Skeletal muscle satellite cell (primary cell): ENCODE data around the gene SLC24A4.

ENCODE experiments used
- H3K27me3 ChIP-seq: 2 replicates; pipeline ENCODE4 v1.7.0; 2013; ENCODE audit warnings: low read length; ENCODE audit not compliant: control insufficient read depth, insufficient read depth
- H3K36me3 ChIP-seq: 2 replicates; pipeline ENCODE4 v1.7.0; 2013; ENCODE audit warnings: mild to moderate bottlenecking, control low read depth, low read length; ENCODE audit not compliant: insufficient read depth
- H3K4me1 ChIP-seq: 2 replicates; pipeline ENCODE4 v1.7.0; 2013; ENCODE audit warnings: low read length; ENCODE audit not compliant: control insufficient read depth, insufficient read depth
- H3K4me2 ChIP-seq: 2 replicates; pipeline ENCODE4 v1.7.0; 2013; ENCODE audit warnings: mild to moderate bottlenecking, low read length
- H3K4me3 ChIP-seq: 2 replicates; pipeline ENCODE4 v1.7.0; 2013; ENCODE audit warnings: low read length
- H3K9ac ChIP-seq: 2 replicates; pipeline ENCODE4 v1.7.0; 2013; ENCODE audit warnings: mild to moderate bottlenecking, low read depth, low read length, moderate library complexity
- H3K9me3 ChIP-seq: replicated peaks from 2 replicates; pipeline ENCODE4 v1.7.0; 2013; ENCODE audit warnings: mild to moderate bottlenecking, control low read depth, low read length

The SLC24A4 gene

DNA sequence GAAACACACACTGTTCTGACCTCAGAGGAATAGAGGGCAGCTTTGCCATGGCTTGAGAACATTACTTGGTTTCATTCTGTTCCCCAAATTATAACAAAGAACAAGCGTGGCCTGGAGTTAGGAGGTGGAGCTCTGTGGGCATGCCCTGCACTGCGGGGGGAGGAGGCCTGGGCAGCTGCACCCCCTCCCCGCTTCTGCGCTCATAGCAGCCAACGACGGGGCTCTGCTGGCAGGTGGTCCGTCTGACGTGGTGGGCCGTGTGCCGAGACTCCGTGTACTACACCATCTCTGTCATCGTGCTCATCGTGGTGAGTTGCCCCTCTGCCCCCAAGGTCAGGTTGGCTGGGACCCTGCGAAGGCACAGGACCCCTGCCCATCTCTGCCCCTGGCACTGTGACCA is 120.2 kb downstream of the SLC24A4 start:
- Histone ChIP-seq H3K4me1 (no peaks in the 10 kb centered on the region), H3K36me3 (no peaks in the 10 kb centered on the region), H3K4me3 (no peak overlapping the region), H3K4me2 (no peak overlapping the region), H3K9ac (no peak overlapping the region), H3K9me3 (no peaks in the 10 kb centered on the region), H3K27me3 (peaks cover 18% of the 10 kb centered on the region)

DNA sequence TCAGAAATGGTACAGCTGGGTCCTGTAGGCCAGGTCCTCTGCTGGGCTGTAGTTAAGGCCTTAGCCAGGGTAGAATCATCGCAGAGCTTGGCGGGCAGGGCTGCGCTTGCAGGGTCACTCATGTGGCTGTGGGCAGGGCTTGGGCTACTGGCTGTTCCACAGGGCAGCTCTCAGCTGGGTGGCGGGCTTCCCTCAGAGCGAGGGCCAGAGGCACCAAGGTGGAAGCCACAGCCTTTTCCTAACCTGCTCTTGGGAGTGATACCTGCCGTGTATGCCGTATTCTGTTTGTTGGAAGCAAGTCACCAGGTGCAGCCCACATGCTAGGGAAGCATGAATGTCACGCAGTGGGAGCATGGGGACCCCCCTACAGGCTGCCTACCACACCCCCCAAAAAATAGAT is 120.8 kb downstream of the SLC24A4 start:
- Histone ChIP-seq H3K36me3 (no peaks in the 10 kb centered on the region), H3K4me3 (no peak overlapping the region), H3K27me3 (peaks cover 14% of the 10 kb centered on the region), H3K4me2 (no peak overlapping the region), H3K9ac (no peak overlapping the region), H3K4me1 (no peaks in the 10 kb centered on the region), H3K9me3 (no peaks in the 10 kb centered on the region)

DNA sequence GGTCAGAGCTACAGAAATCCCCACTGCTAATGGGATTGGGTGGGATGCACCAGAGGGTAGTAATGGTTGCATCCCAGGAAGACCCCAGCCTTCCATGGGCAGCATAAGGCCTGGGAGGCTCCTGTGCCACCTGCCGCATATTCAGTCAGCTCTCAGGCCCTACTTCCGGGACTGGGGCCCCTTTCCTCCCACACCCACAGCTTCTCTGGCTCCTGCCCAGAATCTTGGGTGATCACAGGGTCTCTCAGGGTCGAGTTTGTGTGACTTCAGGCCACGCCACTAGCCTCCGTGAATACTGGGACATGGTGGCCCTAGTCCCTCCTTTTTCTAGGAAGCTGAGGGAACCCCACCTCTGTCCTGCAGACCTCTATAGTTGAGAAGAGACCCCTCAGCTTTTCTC is 123.8 kb downstream of the SLC24A4 start:
- H3K9ac ChIP-seq, result no peak overlapping the region
- H3K4me1 ChIP-seq, result no peaks in the 10 kb centered on the region
- H3K4me2 ChIP-seq, result no peak overlapping the region
- no peak overlapping the region for H3K4me3 ChIP-seq
- H3K27me3 ChIP-seq, result peaks cover 7% of the 10 kb centered on the region
- no peaks in the 10 kb centered on the region for H3K9me3 ChIP-seq
- no peaks in the 10 kb centered on the region for H3K36me3 ChIP-seq

DNA sequence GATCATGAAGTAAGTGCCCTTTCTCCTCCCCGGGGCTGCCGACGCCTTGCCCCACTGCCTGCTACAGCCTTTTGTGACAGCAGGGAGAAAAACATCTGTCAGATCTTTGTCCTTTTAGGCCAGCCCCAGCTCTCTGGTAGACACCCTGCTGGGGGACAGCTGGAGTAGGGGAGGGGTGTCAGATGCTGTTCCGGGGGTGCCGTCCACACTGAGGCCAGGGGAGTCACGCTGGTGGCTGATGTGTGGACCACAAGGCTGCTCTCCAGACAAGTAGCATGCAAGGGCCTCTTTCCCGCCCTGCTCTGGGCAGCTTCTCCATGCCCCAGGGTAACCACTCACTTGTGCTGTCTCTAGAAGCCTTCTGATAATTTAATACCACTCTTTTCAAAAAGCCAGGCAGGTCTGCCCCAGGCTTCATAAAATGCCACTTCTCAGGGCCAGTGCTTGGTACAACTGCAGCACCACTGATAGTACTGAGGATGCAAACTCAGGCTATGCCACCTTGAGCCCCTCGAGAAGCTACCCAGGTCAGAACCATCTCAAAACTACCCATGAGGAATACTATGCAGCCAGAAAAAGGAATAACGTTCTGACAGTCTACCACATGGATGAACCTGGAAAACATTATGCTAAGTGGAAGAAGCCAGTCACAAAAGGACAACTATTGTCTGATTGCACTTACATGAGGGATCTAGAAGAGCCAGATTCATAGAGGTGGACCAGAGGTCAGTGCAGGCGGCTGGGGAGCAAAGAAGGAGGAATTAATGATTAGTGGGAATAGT is 124.6 kb downstream of the SLC24A4 start:
- Histone ChIP-seq H3K9me3 (no peaks in the 10 kb centered on the region), H3K4me1 (no peaks in the 10 kb centered on the region), H3K9ac (no peak overlapping the region), H3K4me3 (no peak overlapping the region), H3K36me3 (no peaks in the 10 kb centered on the region), H3K27me3 (peaks cover 7% of the 10 kb centered on the region), H3K4me2 (no peak overlapping the region)

DNA sequence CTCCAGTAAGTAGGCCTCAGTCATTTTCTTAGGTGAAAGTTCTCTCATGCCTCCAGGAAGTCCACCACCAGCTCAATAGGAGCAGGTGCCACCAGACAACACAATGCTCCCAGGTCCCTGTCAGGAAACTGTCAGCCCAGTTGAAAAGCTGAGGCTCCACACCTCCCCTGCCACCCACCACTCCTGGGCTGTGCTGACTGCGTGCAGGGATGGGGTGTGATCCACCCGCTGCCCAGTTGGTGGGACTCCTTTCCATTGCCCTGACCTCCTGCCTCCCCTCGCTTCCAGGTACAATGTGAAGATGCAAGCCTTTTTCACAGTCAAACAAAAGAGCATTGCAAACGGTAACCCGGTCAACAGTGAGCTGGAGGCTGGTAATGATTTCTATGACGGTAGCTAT is 125.8 kb downstream of the SLC24A4 start:
- no peak overlapping the region for H3K4me3 ChIP-seq
- H3K9ac ChIP-seq, result no peak overlapping the region
- no peaks in the 10 kb centered on the region for H3K4me1 ChIP-seq
- no peaks in the 10 kb centered on the region for H3K36me3 ChIP-seq
- H3K4me2 ChIP-seq, result no peak overlapping the region
- no peaks in the 10 kb centered on the region for H3K9me3 ChIP-seq
- peaks cover 8% of the 10 kb centered on the region for H3K27me3 ChIP-seq

DNA sequence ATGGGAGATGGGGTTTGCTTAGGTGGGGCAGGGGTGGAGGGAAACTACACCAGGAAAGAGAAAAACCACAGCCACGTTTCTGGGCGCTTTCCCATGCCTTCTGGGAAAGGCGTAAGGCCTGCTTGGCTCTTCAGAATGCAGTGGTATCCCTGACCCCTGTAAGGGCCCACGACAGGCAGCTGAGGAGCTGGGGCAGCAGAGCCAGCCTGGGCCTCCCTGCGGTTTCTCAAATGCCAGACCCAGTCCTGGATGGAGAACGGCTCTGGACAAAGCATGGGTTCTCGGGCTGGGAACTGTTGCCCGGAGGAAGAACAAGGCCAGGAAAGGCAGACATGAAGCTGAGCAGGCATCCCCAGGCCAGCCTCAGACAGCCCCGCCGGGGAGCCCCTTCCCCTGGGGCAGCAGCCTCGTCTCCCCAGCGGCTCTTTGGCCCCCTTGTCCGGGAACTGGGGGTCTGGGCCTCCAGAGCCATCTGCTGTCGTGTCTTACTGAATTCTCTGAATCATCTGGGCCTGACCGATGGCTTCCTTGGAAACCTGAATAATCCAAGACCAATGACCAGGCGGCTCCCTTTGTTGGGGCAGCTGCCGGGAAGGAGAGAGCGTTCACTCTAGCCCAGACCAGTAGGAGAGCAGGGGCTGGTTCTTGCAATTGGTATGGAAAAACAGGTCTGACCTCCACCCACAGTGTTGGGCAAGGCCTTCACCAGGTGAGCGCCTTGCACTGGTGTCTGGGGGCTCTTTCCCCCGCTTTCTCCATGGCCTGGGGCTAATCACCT is 126.6 kb downstream of the SLC24A4 start:
- H3K4me2 ChIP-seq, result no peak overlapping the region
- H3K36me3 ChIP-seq, result no peaks in the 10 kb centered on the region
- no peak overlapping the region for H3K9ac ChIP-seq
- H3K4me3 ChIP-seq, result no peak overlapping the region
- no peaks in the 10 kb centered on the region for H3K9me3 ChIP-seq
- H3K4me1 ChIP-seq, result no peaks in the 10 kb centered on the region
- H3K27me3 ChIP-seq, result peaks cover 8% of the 10 kb centered on the region

DNA sequence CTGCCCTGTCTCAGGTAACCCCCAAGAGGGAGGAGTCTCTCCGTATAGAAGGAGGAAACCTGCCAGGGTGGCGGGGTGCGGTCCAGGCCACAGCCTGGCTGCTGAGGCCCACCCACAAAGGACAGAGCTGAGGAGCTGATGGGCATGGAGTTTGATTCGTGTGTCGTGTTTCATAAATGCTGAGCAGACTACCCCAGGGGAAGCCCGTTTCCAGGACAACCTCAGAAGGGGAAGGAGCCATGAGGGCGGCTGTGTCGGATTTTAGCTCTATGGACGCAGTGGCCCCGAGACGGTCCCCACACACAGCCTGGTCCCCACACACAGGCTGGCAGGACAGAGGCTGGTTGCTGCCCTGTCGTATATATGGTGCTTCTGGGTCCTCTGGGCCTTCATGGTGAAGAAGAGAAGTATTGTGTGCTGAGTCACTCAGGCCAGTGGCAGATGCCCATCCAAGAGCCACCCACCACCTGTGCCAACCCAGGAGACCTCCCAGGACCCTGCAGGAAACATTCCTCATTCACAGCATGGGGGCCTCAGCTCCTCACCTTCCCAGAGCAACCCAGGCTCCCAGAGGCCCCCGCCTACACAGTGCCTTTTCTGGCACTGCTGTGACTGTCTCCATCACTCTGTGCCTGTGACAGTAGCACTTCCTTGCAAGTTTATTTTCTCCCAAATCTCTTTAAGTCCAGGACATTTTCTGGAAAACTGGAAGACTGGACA is 127.5 kb downstream of the SLC24A4 start:
- Histone ChIP-seq H3K9ac (no peak overlapping the region), H3K4me1 (no peaks in the 10 kb centered on the region), H3K27me3 (peaks cover 8% of the 10 kb centered on the region), H3K36me3 (no peaks in the 10 kb centered on the region), H3K9me3 (no peaks in the 10 kb centered on the region), H3K4me2 (no peak overlapping the region), H3K4me3 (no peak overlapping the region)

DNA sequence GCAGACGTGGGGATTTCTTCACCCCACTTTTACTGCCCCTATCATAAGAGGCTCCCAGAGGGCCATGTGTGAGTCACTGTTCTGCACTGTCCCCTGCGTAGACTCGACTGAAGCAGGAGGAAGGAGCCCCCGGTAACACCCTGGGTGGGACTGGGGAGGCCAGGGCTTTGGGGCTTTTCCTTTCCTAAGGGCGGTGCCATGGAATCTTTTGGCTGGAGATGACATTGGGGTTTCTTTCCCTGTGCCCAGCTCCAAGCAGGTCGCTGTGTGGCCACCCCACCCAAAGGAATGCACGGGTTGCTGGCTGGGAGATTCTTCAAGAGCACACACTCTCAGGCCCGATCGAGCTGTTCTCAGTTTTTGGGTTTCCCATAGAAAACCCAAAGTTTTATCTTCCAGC is 128.3 kb downstream of the SLC24A4 start:
- H3K36me3 ChIP-seq, result no peaks in the 10 kb centered on the region
- H3K4me2 ChIP-seq, result no peak overlapping the region
- H3K4me1 ChIP-seq, result no peaks in the 10 kb centered on the region
- no peaks in the 10 kb centered on the region for H3K9me3 ChIP-seq
- H3K9ac ChIP-seq, result no peak overlapping the region
- H3K4me3 ChIP-seq, result no peak overlapping the region
- peaks cover 8% of the 10 kb centered on the region for H3K27me3 ChIP-seq

DNA sequence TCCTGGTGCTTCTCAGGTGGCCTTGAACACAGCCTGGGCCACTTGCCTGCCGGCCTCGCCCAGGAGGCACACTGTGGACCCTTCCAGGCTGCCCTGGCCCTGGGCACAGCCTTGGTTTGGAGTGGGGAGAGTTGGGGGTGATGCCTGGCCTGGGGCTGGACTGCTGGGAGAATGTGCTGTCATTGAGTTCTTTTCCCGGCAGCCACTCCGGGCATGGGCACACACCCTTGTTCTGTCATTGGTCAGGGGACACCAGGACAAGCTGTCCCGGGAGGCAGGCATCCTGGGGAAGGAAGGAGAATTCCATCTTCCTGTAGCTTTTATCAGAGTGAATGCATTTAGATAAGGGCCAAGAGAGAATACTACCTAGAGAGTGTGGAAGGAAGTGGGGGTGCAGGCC is 128.8 kb downstream of the SLC24A4 start:
- no peaks in the 10 kb centered on the region for H3K9me3 ChIP-seq
- no peaks in the 10 kb centered on the region for H3K36me3 ChIP-seq
- H3K4me3 ChIP-seq, result no peak overlapping the region
- no peak overlapping the region for H3K4me2 ChIP-seq
- no peak overlapping the region for H3K9ac ChIP-seq
- H3K27me3 ChIP-seq, result peaks cover 8% of the 10 kb centered on the region
- no peaks in the 10 kb centered on the region for H3K4me1 ChIP-seq

DNA sequence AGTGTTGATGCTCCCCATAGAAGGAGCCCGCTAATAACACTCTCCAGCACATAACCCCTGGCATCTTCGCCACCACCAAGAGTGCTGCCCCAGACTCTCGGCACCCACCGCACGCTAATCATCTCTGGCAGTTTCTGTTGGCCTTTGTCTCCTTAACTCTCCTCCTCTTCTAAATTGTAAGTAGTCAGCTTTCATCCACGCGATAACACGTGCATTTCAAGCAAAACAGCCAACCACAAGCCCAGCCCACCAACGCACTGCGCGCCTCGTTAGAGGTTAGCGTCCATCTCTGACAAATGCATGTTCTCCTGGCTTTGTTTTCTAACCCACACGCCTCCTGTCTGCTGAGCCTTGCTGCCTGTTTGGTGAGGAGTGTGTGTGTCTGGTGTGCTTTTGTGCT is 129.5 kb downstream of the SLC24A4 start:
- Histone ChIP-seq H3K9ac (no peak overlapping the region), H3K4me3 (no peak overlapping the region), H3K36me3 (no peaks in the 10 kb centered on the region), H3K27me3 (peaks cover 8% of the 10 kb centered on the region), H3K4me2 (no peak overlapping the region), H3K4me1 (no peaks in the 10 kb centered on the region), H3K9me3 (no peaks in the 10 kb centered on the region)

DNA sequence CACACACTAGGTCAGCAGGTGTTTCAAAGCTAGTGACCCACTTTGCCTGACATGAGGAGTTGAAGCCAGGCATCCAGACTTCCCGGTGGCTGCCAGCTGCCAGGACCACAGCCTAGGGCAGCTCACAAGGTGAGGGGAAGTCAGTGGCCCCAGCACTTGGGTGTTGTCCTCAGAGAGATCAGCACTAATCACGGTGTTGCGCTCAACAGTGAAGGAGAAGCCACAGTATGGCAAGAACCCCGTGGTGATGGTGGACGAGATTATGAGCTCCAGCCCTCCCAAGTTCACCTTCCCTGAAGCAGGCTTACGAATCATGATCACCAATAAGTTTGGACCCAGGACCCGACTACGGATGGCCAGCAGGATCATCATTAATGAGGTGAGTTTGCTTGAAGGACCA is 130.7 kb downstream of the SLC24A4 start:
- H3K27me3 ChIP-seq, result peaks cover 8% of the 10 kb centered on the region
- H3K9me3 ChIP-seq, result no peaks in the 10 kb centered on the region
- H3K9ac ChIP-seq, result no peak overlapping the region
- no peak overlapping the region for H3K4me3 ChIP-seq
- no peaks in the 10 kb centered on the region for H3K4me1 ChIP-seq
- H3K4me2 ChIP-seq, result no peak overlapping the region
- no peaks in the 10 kb centered on the region for H3K36me3 ChIP-seq
